HCT116 (cell line): ENCODE data around the gene POMGNT2. TPM values are rescaled to one million over a fixed set of nuclear protein-coding genes. Genes with fewer than 3 reads are reported as not detected.

Source experiments
- ATAC-seq: fragments of 200-7000 bp; cut with Tn5 transposase; 2 replicates; pipeline ENCODE4 v1.9.1; 2020; ENCODE audit warnings: mild to moderate bottlenecking, moderate library complexity
- BruUV-seq: library from RNA; stranded (reverse); fragments of 400-500 nt; replicated peaks from 2 replicates; lab custom pipeline; 2021; lab: Mats Ljungman, UMichigan
- CTCF ChIA-PET: fragments of 300-600 bp; sonication (Branson Sonifier 250); formaldehyde crosslinking; loops from one replicate; lab custom pipeline; 2021; ENCODE audit warnings: antibody characterized with exemption; lab: Charles Lee
- POLR2A ChIA-PET: fragments of 300-600, 350-600 bp; sonication (Branson Sonifier 250); formaldehyde crosslinking; loops from one replicate; lab custom pipeline; 2021; ENCODE audit warnings: antibody characterized with exemption; lab: Charles Lee
- RAD21 ChIA-PET, 2 experiments: fragments of 300-600 bp; sonication (Branson Sonifier 250); formaldehyde crosslinking; loops; one replicate each; lab custom pipeline; 2023; ENCODE audit warnings: low total read pairs in 2 of 2; ENCODE audit not compliant: uncharacterized antibody in 2 of 2, unreplicated experiment in 2 of 2, low non-redundant PET in 1 of 2; lab: Charles Lee
- DNase-seq: peaks from one replicate; pipeline ENCODE4 v3.0.0-alpha.2; 2010; ENCODE audit warnings: low read depth, low spot score
- H2AFZ ChIP-seq: fragments of 200-600 bp; shearing (Covaris generic), sonication (generic); 2 replicates; pipeline ENCODE4 v1.6.1; 2017; ENCODE audit warnings: low read depth, mixed run types, mixed read lengths, antibody characterized with exemption, low read length; ENCODE audit not compliant: poor library complexity, severe bottlenecking
- H3K27ac ChIP-seq: 2 replicates; pipeline ENCODE4 v1.5.1; 2012; ENCODE audit warnings: low read depth, low read length
- H3K27me3 ChIP-seq: fragments of 200-600 bp; sonication (generic); 2 replicates; pipeline ENCODE4 v1.6.1; 2016; ENCODE audit warnings: mixed run types, low read length, mixed read lengths; ENCODE audit not compliant: insufficient read depth
- H3K36me3 ChIP-seq, 2 experiments: fragments of 200-500 bp in 1 of 2; fragments of 200-600 bp in 1 of 2; sonication (Bioruptor generic) in 1 of 2; sonication (generic) in 1 of 2; 2 replicates each; pipeline versions ENCODE4 v1.5.1 to v1.6.1; 2014 to 2016; ENCODE audit warnings: low read length in 2 of 2, inconsistent platforms in 1 of 2, mixed read lengths in 1 of 2, mixed run types in 1 of 2; ENCODE audit not compliant: insufficient read depth in 2 of 2, control insufficient read depth in 1 of 2
- H3K4me1 ChIP-seq, 2 experiments: fragments of 200-600 bp in 1 of 2; sonication (generic) in 1 of 2; 2 replicates each; pipeline versions ENCODE4 v1.5.1 to v1.6.1; 2012 to 2017; ENCODE audit warnings: low read length in 2 of 2, inconsistent platforms in 1 of 2, mild to moderate bottlenecking in 1 of 2, mixed read lengths in 1 of 2, mixed run types in 1 of 2, moderate library complexity in 1 of 2; ENCODE audit not compliant: insufficient read depth in 2 of 2, control insufficient read depth in 1 of 2
- H3K4me2 ChIP-seq: fragments of 200-600 bp; sonication (generic); 2 replicates; pipeline ENCODE4 v1.6.1; 2017; ENCODE audit warnings: mixed run types, low read length, mixed read lengths
- H3K4me3 ChIP-seq, 2 experiments: fragments of 200-600 bp in 1 of 2; sonication (generic) in 1 of 2; replicated peaks in 1 of 2; 2 replicates each; pipeline ENCODE4 v1.5.1; 2011 to 2016; ENCODE audit warnings: low read length in 2 of 2, control low read depth in 1 of 2, low read depth in 1 of 2, mild to moderate bottlenecking in 1 of 2, mixed read lengths in 1 of 2, mixed run types in 1 of 2
- H3K79me2 ChIP-seq: fragments of 200-600 bp; sonication (generic); 2 replicates; pipeline ENCODE4 v1.6.1; 2017; ENCODE audit warnings: mild to moderate bottlenecking, mixed run types, low read length, moderate library complexity, mixed read lengths; ENCODE audit not compliant: insufficient read depth
- H3K9ac ChIP-seq: fragments of 200-600 bp; sonication (generic); 2 replicates; pipeline ENCODE4 v1.6.1; 2016; ENCODE audit warnings: low read length, mixed read lengths
- H3K9me2 ChIP-seq: fragments of 200-600 bp; sonication (generic), shearing (Covaris generic); 2 replicates; pipeline ENCODE4 v1.6.1; 2017; ENCODE audit warnings: mixed run types, mild to moderate bottlenecking, moderate library complexity; ENCODE audit not compliant: insufficient read depth
- H3K9me3 ChIP-seq, 2 experiments: fragments of 200-500 bp in 1 of 2; fragments of 200-600 bp in 1 of 2; sonication (Bioruptor generic) in 1 of 2; sonication (generic) in 1 of 2; 2 replicates each; pipeline ENCODE4 v1.6.1; 2014 to 2017; ENCODE audit warnings: low read length in 2 of 2, mixed read lengths in 2 of 2, inconsistent platforms in 1 of 2, low read depth in 1 of 2, mild to moderate bottlenecking in 1 of 2, mixed run types in 1 of 2, moderate library complexity in 1 of 2; ENCODE audit not compliant: control insufficient read depth in 1 of 2, insufficient read depth in 1 of 2
- H4K20me1 ChIP-seq: fragments of 200-600 bp; sonication (generic), shearing (Covaris generic); 2 replicates; pipeline ENCODE4 v1.6.1; 2017; ENCODE audit warnings: mixed run types, mild to moderate bottlenecking, moderate library complexity; ENCODE audit not compliant: insufficient read depth
- ATF3 ChIP-seq: IDR thresholded peaks from 2 replicates; pipeline ENCODE4 v1.6.1; 2012
- CBX3 ChIP-seq: IDR thresholded peaks from 2 replicates; pipeline ENCODE4 v1.6.1; 2012; ENCODE audit warnings: low read depth
- CEBPB ChIP-seq: IDR thresholded peaks from 2 replicates; pipeline ENCODE4 v1.6.1; 2012; ENCODE audit warnings: low read depth
- CTCF ChIP-seq, 3 experiments: fragments of 200-600 bp in 1 of 3; sonication (generic) in 1 of 3; IDR thresholded peaks in 2 of 3; conservative IDR thresholded peaks in 1 of 3; 2 replicates each; pipeline ENCODE4 v1.5.1; 2012 to 2017; ENCODE audit warnings: low read depth in 2 of 3, low read length in 2 of 3, antibody characterized with exemption in 1 of 3, borderline replicate concordance in 1 of 3, control low read depth in 1 of 3, mild to moderate bottlenecking in 1 of 3, mixed read lengths in 1 of 3, mixed run types in 1 of 3, moderate library complexity in 1 of 3; ENCODE audit not compliant: insufficient read depth in 1 of 3
- EZH2phosphoT487 ChIP-seq: fragments of 200-600 bp; IDR thresholded peaks from 2 replicates; pipeline ENCODE4 v1.6.1; 2018; ENCODE audit warnings: antibody characterized with exemption, borderline replicate concordance
- FOSL1 ChIP-seq: IDR thresholded peaks from 2 replicates; pipeline ENCODE4 v1.6.1; 2012; ENCODE audit warnings: low read depth
- JUND ChIP-seq: IDR thresholded peaks from 2 replicates; pipeline ENCODE4 v1.6.1; 2012
- MAX ChIP-seq: IDR thresholded peaks from 2 replicates; pipeline ENCODE4 v1.6.1; 2012
- POLR2A ChIP-seq: IDR thresholded peaks from 2 replicates; pipeline ENCODE4 v1.7.0; 2011; ENCODE audit warnings: borderline replicate concordance; ENCODE audit not compliant: insufficient read depth, insufficient read length; ENCODE audit errors: extremely low read depth
- POLR2AphosphoS5 ChIP-seq: IDR thresholded peaks from 2 replicates; pipeline ENCODE4 v1.6.1; 2011; ENCODE audit warnings: mild to moderate bottlenecking, low read depth, low read length, moderate library complexity
- RAD21 ChIP-seq: IDR thresholded peaks from 2 replicates; pipeline ENCODE4 v1.6.1; 2012; ENCODE audit warnings: low read depth, mild to moderate bottlenecking
- SP1 ChIP-seq: IDR thresholded peaks from 2 replicates; pipeline ENCODE4 v1.6.1; 2012; ENCODE audit warnings: low read depth
- SRF ChIP-seq: IDR thresholded peaks from 2 replicates; pipeline ENCODE4 v1.6.1; 2012; ENCODE audit warnings: low read depth
- YY1 ChIP-seq: IDR thresholded peaks from 2 replicates; pipeline ENCODE4 v1.6.1; 2011; ENCODE audit warnings: low read length, low read depth, moderate library complexity, mild to moderate bottlenecking; ENCODE audit not compliant: insufficient replicate concordance; ENCODE audit errors: extremely low read depth
- ZBTB33 ChIP-seq: IDR thresholded peaks from 2 replicates; pipeline ENCODE4 v1.6.1; 2011; ENCODE audit warnings: mild to moderate bottlenecking, low read length, moderate library complexity; ENCODE audit not compliant: insufficient replicate concordance; ENCODE audit errors: extremely low read depth
- ZFX ChIP-seq: fragments of 450-650 bp; IDR thresholded peaks from 2 replicates; pipeline ENCODE4 v1.6.1; 2017
- intact Hi-C: fragments of 100-400 bp; cut with micrococcal nuclease; formaldehyde crosslinking; loops from 2 replicates; pipeline ENCODE4 v1.10.0; 2022
- total RNA-seq: library from RNA; stranded (reverse); gene quantifications from one replicate; pipeline ENCODE4 v1.2.1, GENCODE V29; 2021; ENCODE audit not compliant: unreplicated experiment

The POMGNT2 gene
- total RNA-seq, 1 experiment from 2014 or later, result 21.6 TPM

GRCh38 chr3:43043071-43043766, 62.7 kb downstream of the POMGNT2 start:
- no peaks in the 10 kb centered on the region for H3K27me3 ChIP-seq
- ATAC-seq, result no peak
- H3K9ac ChIP-seq, result no peak overlapping the region
- intact Hi-C loops, result no loop called here
- no peak overlapping the region for H3K27ac ChIP-seq
- POLR2A ChIA-PET, result no interaction called here
- H3K4me3 ChIP-seq, result no peak overlapping the region
- DNase-seq, result no peak
- no peak overlapping the region for H2AFZ ChIP-seq
- H3K36me3 ChIP-seq, result no peaks in the 10 kb centered on the region
- no peaks in the 10 kb centered on the region for H4K20me1 ChIP-seq
- CTCF ChIA-PET, result no interaction called here
- H3K4me2 ChIP-seq, result no peak overlapping the region
- TF ChIP-seq FOSL1 (no peak), MAX (no peak), CEBPB (no peak), ZFX (no peak), EZH2phosphoT487 (no peak), SP1 (no peak), JUND (no peak), POLR2AphosphoS5 (no peak), SRF (no peak)
- TF ChIP-seq, all 23 proteins: peak for 0
- peaks cover 5 to 14% of the 10 kb centered on the region in 2 experiments; a peak in 2 of 4 replicates for H3K9me3 ChIP-seq
- BruUV-seq, result no TSS peak
- no peaks in the 10 kb centered on the region for H3K9me2 ChIP-seq
- RAD21 ChIA-PET, result no interaction called here
- H3K4me1 ChIP-seq, result no peaks in the 10 kb centered on the region
- no peaks in the 10 kb centered on the region for H3K79me2 ChIP-seq

- no peaks in the 10 kb centered on the region for H3K4me1 ChIP-seq
- H3K4me2 ChIP-seq, result no peak overlapping the region
- no peaks in the 10 kb centered on the region for H3K9me2 ChIP-seq
- H3K9ac ChIP-seq, result no peak overlapping the region
- no peaks in the 10 kb centered on the region for H3K79me2 ChIP-seq
- H4K20me1 ChIP-seq, result no peaks in the 10 kb centered on the region
- no TSS peak for BruUV-seq
- ChIA-PET CTCF (no interaction called here), RAD21 (no interaction called here), POLR2A (no interaction called here)
- DNase-seq (no peak), ATAC-seq (no peak)
- H3K9me3 ChIP-seq, result peaks cover 5 to 11% of the 10 kb centered on the region in 2 experiments; a peak in 2 of 4 replicates
- H3K4me3 ChIP-seq, result no peak overlapping the region
- no peaks in the 10 kb centered on the region for H3K36me3 ChIP-seq
- no peak overlapping the region for H2AFZ ChIP-seq
- no peak overlapping the region for H3K27ac ChIP-seq
- H3K27me3 ChIP-seq, result no peaks in the 10 kb centered on the region; the same call in 1 of the 2 replicates
- intact Hi-C loops, result no loop called here
- no peak for TF ChIP-seq ZFX
- TF ChIP-seq YY1, result no peak
- TF ChIP-seq EZH2phosphoT487, result no peak
- TF ChIP-seq ATF3, result no peak
- no peak for TF ChIP-seq CTCF (IDR thresholded peaks at IDR 0.05 in 2 of 3, conservative IDR thresholded peaks at IDR 0.05 in 1 of 3; ENCODE audit: borderline replicate concordance in 1 of 3, insufficient read depth in 1 of 3, low read depth in 2 of 3, low read length in 2 of 3)
- TF ChIP-seq SP1, result no peak
- TF ChIP-seq CEBPB, result no peak
- no peak for TF ChIP-seq POLR2A
- TF ChIP-seq MAX, result no peak
- no peak for TF ChIP-seq RAD21
- TF ChIP-seq ZBTB33, result no peak
- TF ChIP-seq CBX3, result no peak
- TF ChIP-seq FOSL1, result no peak
Measured at GRCh38 chr3:43041517-43041916, 64.4 kb downstream of the POMGNT2 start.
